ENCODE results near the gene FAAH. TPM values are rescaled to one million over a fixed set of nuclear protein-coding genes. Genes with fewer than 3 reads are reported as not detected.

FAAH gene
- total and polyA plus RNA-seq, 10 of the 15 experiments (the other 5 are each of a cell fraction or from before 2014, with no cell fraction given) = 0.07 to 2.5 (median 0.64) TPM; not detected in 1

GRCh38 chr1:46415514-46415913, 21.4 kb downstream of the FAAH start:
- CTCF ChIA-PET = no interaction called here

GRCh38 chr1:46418976-46419375, 24.9 kb downstream of the FAAH start:
- ChIA-PET SMC1A (ENCODE audit: uncharacterized antibody, unreplicated experiment) (no interaction called here), RAD21 (ENCODE audit: unreplicated experiment) (no interaction called here), CTCF (interaction anchor here (0.7 to 1.1 kb wide), 4 partner anchors 11 to 174 kb away, joined by 3 read pairs; no protein-coding TSS in a partner anchor), POLR2A (no interaction called here)
- Histone ChIP-seq H3K4me2 (ENCODE audit: control insufficient read depth, insufficient read depth) (no peak overlapping the region), H4K20me1 (ENCODE audit: control insufficient read depth, insufficient read depth) (no peaks in the 10 kb centered on the region), H3K79me2 (ENCODE audit: control insufficient read depth, insufficient read depth, low read length) (no peaks in the 10 kb centered on the region), H3K4me3 (no peak overlapping the region), H3K27ac (ENCODE audit: control insufficient read depth, insufficient read depth) (no peak overlapping the region), H2AFZ (ENCODE audit: control insufficient read depth, low read depth, low read length) (no peak overlapping the region), H3K9me3 (replicated peaks; ENCODE audit: control insufficient read depth, insufficient read depth, low read length) (no peaks in the 10 kb centered on the region), H3K4me1 (ENCODE audit: control insufficient read depth, insufficient read depth, low read length) (no peaks in the 10 kb centered on the region; the same call in none of the 2 replicates), H3K27me3 (replicated peaks in 1 of 2; ENCODE audit: control insufficient read depth in 2 of 2, insufficient read depth in 2 of 2, low read length in 1 of 2) (no peaks in the 10 kb centered on the region; a peak in 3 of 4 replicates), H3K9ac (ENCODE audit: control insufficient read depth, insufficient read depth, low read length) (no peak overlapping the region), H3K36me3 (ENCODE audit: control insufficient read depth in 2 of 2, insufficient read depth in 2 of 2, low read length in 1 of 2) (no peaks in the 10 kb centered on the region)
- 38% methylated on average over 10 of the region's 10 CpGs for WGBS (ENCODE audit: insufficient coverage, insufficient replicate concordance, low lambda C conversion rate, missing lambda C conversion rate)
- in situ Hi-C loops (cut with MboI) (no loop called here), intact Hi-C loops (cut with micrococcal nuclease; ENCODE audit: unreplicated experiment) (no loop called here)
- FAIRE-seq (no peak), ATAC-seq (no peak), DNase-seq (ENCODE audit: low read depth, low spot score) (no peak)
- no peak for TF ChIP-seq STAT3 (IDR thresholded peaks at IDR 0.05; ENCODE audit: low read depth, low read length)
- TF ChIP-seq ZNF622 (IDR thresholded peaks at IDR 0.05) = no peak
- TF ChIP-seq ZNF24 (IDR thresholded peaks at IDR 0.05) = no peak
- TF ChIP-seq POLR2AphosphoS2 (IDR thresholded peaks at IDR 0.05; ENCODE audit: low read depth, low read length) = no peak
- TF ChIP-seq NFXL1 (IDR thresholded peaks at IDR 0.05; ENCODE audit: borderline replicate concordance) = no peak
- TF ChIP-seq ZBED1 (IDR thresholded peaks at IDR 0.05; ENCODE audit: borderline replicate concordance) = no peak
- TF ChIP-seq KLF5 (IDR thresholded peaks at IDR 0.05; ENCODE audit: partially characterized antibody) = no peak
- TF ChIP-seq CHD1 (IDR thresholded peaks at IDR 0.05; ENCODE audit: low read depth, low read length) = no peak
- TF ChIP-seq SMAD5 (IDR thresholded peaks at IDR 0.05; ENCODE audit: low read depth) = no peak
- no peak for TF ChIP-seq SMAD1 (IDR thresholded peaks at IDR 0.05; ENCODE audit: low read depth, partially characterized antibody)
- TF ChIP-seq ETV6 (conservative IDR thresholded peaks at IDR 0.05 in 1 of 2, IDR thresholded peaks at IDR 0.05 in 1 of 2; ENCODE audit: borderline replicate concordance in 1 of 2, low read depth in 1 of 2) = no peak
- TF ChIP-seq NR2C2 (IDR thresholded peaks at IDR 0.05; ENCODE audit: borderline replicate concordance, control insufficient read depth, insufficient read length, low read depth) = no peak
- TF ChIP-seq ZNF274 (IDR thresholded peaks at IDR 0.05; ENCODE audit: insufficient read depth, insufficient read length) = no peak
- TF ChIP-seq IKZF2 (IDR thresholded peaks at IDR 0.05) = no peak
- no peak for TF ChIP-seq RAD21 (IDR thresholded peaks at IDR 0.05; ENCODE audit: insufficient read depth, low read depth, low read length)
- no peak for TF ChIP-seq EGR1 (IDR thresholded peaks at IDR 0.05; ENCODE audit: borderline replicate concordance in 1 of 2, low read depth in 2 of 2, low read length in 2 of 2)
- no peak for TF ChIP-seq CTCF (IDR thresholded peaks at IDR 0.05 in 2 of 3, conservative IDR thresholded peaks at IDR 0.05 in 1 of 3; ENCODE audit: control insufficient read depth in 2 of 3, extremely low read depth in 1 of 3, insufficient read depth in 1 of 3, low read depth in 3 of 3, low read length in 3 of 3)
- TF ChIP-seq BRCA1 (IDR thresholded peaks at IDR 0.05; ENCODE audit: low read depth, low read length) = no peak
- BruUV-seq (replicated peaks) = no TSS peak

More at GRCh38 chr1:46415514-46415913, 21.4 kb downstream of the FAAH start:
- Histone ChIP-seq H3K27ac (ENCODE audit: control insufficient read depth, insufficient read depth) (no peak overlapping the region), H3K4me3 (no peak overlapping the region), H3K4me1 (ENCODE audit: control insufficient read depth, insufficient read depth, low read length) (no peaks in the 10 kb centered on the region; the same call in none of the 2 replicates), H4K20me1 (ENCODE audit: control insufficient read depth, insufficient read depth) (no peaks in the 10 kb centered on the region), H3K79me2 (ENCODE audit: control insufficient read depth, insufficient read depth, low read length) (no peaks in the 10 kb centered on the region), H3K9ac (ENCODE audit: control insufficient read depth, insufficient read depth, low read length) (no peak overlapping the region), H2AFZ (ENCODE audit: control insufficient read depth, low read depth, low read length) (no peak overlapping the region), H3K4me2 (ENCODE audit: control insufficient read depth, insufficient read depth) (no peak overlapping the region), H3K36me3 (ENCODE audit: control insufficient read depth in 2 of 2, insufficient read depth in 2 of 2, low read length in 1 of 2) (no peaks in the 10 kb centered on the region), H3K9me3 (replicated peaks; ENCODE audit: control insufficient read depth, insufficient read depth, low read length) (no peaks in the 10 kb centered on the region; the same call in 2 of the 3 replicates), H3K27me3 (replicated peaks in 1 of 2; ENCODE audit: control insufficient read depth in 2 of 2, insufficient read depth in 2 of 2, low read length in 1 of 2) (no peaks in the 10 kb centered on the region; a peak in 1 of 4 replicates)
- DNase-seq (ENCODE audit: low read depth, low spot score) (no peak), FAIRE-seq (no peak), ATAC-seq (no peak)
- ChIA-PET POLR2A (no interaction called here), SMC1A (ENCODE audit: uncharacterized antibody, unreplicated experiment) (no interaction called here), RAD21 (ENCODE audit: unreplicated experiment) (no interaction called here)
- in situ Hi-C loops (cut with MboI) = no loop called here
- 30% methylated on average over 4 of the region's 4 CpGs for WGBS (ENCODE audit: insufficient coverage, insufficient replicate concordance, low lambda C conversion rate, missing lambda C conversion rate)
- no TSS peak for BruUV-seq (replicated peaks)
- intact Hi-C loops (cut with micrococcal nuclease; ENCODE audit: unreplicated experiment) = no loop called here
- no peak for TF ChIP-seq CREM (IDR thresholded peaks at IDR 0.05; ENCODE audit: low read depth)
